ENCODE measurements around the gene FBXO47.
"Not testable (repeated sequence)": the region's sequence is repeated elsewhere in the genome, so short reads cannot be mapped to it uniquely, and the experiment has no call there.

Gene FBXO47

DNA sequence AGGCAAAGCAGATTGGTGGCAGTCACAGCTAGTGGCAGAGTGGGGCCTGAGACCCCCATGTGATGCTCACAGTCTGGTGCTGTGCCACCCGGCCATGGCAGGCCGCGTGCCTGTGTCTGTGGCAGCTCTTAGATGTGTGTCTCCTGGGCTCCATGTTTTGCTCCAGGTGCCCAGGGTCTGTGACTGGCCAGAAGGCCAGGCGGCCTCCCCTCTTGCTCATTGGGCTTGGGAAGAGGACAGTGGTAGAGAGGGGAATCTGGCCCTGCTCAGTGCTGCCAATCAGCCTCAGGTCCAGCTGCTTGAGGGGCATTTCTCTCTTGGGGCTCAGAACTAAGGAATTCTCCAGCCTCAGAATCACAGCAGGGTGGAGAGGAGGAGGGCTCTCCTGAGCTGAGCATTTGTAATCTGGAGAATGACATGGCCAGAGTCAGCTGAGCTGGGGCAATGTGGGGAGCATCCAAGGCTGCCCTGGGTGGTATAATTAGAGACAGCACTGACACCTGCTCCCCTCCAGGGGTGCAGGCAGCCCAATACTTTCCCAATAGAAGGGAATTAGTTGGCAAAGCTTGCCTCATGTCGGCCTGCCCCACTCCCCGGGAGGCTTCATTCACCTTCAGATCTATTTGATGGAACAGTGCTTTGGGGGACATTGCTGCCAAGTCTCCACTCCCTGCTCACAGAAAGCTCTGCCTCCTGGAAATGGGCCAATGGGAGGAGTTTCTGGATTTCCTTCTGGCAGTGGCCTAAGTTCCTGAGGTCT lies 44.5 kb downstream of the FBXO47 start:
- H3K4me3 ChIP-seq (ENCODE audit: low read depth, low read length) = no peak overlapping the region

DNA sequence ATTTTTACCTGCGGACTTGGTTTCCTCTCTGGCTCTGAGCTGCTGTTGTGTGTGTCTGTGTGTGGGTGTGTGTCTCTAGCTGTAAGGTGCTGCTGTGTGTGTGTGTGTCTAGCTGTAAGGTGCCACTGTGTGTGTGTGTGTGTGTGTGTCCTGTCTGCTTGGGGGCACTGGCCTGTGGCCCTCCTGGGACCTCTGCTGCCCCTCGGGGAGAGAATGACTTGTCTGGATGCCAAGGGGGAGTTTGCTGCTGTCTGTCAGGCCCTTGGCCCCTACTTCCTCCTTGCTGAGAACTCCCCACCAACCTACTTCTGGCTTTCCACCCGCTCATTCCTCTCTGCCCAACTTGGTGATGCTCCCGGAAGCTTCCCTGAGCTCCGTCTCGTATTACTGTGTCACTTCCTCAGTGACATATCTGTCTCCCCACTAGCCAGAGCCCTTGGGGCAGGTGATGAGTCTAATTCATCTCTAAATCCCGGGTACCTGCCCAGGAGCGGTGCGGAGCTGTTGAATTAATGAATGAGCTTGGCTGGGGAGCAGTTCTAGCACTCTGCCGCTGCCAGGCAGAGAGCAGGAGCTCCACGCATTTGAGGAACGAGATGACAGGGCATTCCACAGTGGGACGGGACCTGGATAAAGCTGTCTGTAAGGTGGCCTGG lies 45.3 kb downstream of the FBXO47 start:
- H3K4me3 ChIP-seq (ENCODE audit: low read depth, low read length) = no peak overlapping the region

DNA sequence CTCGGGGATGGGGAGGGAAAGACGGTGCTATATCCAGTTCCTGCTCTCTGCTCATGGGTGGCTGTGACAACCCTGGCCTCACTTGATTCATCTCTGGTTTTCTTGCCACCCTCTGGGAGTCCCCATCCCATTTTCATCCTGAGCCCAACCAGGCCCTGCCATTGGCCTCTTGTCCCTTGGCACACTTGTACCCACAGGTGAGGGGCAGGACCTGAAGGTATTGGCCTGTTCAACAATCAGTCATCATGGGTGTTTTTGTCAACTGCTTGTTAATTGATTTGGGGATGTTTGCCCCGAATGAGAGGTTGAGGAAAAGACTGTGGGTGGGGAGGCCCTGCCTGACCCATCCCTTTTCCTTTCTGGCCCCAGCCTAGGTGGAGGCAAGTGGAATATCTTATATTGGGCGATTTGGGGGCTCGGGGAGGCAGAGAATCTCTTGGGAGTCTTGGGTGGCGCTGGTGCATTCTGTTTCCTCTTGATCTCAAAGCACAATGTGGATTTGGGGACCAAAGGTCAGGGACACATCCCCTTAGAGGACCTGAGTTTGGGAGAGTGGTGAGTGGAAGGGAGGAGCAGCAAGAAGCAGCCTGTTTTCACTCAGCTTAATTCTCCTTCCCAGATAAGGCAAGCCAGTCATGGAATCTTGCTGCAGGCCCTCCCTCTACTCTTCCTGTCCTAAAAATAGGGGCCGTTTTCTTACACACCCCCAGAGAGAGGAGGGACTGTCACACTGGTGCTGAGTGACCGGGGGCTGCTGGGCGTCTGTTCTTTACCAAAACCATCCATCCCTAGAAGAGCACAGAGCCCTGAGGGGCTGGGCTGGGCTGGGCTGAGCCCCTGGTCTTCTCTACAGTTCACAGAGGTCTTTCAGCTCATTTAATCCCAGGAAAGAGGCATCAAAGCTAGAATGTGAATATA lies 46.6 kb downstream of the FBXO47 start:
- no peak overlapping the region for H3K4me3 ChIP-seq (ENCODE audit: low read depth, low read length)

DNA sequence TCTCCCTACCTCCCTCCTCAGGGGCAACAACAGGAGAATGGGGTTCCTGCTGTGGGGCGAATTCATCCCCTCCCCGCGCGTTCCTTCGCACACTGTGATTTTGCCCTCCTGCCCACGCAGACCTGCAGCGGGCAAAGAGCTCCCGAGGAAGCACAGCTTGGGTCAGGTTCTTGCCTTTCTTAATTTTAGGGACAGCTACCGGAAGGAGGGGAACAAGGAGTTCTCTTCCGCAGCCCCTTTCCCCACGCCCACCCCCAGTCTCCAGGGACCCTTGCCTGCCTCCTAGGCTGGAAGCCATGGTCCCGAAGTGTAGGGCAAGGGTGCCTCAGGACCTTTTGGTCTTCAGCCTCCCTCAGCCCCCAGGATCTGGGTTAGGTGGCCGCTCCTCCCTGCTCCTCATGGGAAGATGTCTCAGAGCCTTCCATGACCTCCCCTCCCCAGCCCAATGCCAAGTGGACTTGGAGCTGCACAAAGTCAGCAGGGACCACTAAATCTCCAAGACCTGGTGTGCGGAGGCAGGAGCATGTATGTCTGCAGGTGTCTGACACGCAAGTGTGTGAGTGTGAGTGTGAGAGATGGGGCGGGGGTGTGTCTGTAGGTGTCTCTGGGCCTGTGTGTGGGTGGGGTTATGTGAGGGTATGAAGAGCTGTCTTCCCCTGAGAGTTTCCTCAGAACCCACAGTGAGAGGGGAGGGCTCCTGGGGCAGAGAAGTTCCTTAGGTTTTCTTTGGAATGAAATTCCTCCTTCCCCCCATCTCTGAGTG lies 47.7 kb downstream of the FBXO47 start:
- no peak overlapping the region for H3K4me3 ChIP-seq (ENCODE audit: low read depth, low read length)

DNA sequence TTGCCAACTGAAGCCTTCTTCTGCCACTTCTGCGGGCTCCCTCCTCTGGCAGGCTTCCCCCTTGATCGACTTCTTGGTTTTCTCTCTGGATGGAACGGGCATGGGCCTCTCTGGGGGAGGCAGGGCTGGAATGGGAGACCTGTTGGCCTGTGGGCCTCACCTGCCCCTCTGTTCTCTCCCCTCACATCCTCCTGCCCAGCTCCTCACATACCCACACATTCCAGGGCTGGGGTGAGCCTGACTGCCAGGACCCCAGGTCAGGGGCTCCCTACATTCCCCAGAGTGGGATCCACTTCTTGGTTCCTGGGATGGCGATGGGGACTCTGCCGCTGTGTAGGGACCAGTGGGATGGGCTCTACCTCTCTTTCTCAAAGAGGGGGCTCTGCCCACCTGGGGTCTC lies 48.3 kb downstream of the FBXO47 start:
- no peak overlapping the region for H3K4me3 ChIP-seq (ENCODE audit: low read depth, low read length)

DNA sequence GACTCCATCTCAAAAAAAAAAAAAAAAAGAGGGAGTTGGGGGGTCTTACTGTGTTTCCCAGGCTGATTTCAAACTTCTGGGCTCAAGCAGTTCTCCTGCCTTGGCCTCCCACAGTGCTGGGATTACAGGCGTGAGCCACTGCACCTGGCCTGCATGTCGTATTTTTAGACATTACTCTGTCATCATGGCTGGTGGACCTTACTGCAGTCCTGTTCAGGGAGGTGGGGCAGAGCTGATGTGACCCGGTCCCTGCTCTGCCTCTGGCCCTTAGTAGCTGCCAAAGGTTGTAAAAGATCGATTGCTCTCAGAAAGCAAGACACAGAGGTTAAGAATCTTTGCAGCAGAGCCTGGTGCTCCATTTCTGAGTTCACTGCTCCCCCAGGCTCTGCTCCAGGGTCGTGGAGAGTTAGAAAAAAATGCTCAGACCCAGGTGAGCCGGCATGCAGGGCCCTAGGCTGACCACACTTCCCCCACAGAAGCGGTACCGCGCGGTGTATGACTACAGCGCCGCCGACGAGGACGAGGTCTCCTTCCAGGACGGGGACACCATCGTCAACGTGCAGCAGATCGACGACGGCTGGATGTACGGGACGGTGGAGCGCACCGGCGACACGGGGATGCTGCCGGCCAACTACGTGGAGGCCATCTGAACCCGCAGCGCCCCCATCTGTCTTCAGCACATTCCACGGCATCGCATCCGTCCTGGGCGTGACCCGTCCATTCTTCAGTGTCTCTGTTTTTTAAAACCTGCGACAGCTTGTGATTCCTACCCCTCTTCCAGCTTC lies 48.9 kb downstream of the FBXO47 start:
- H3K4me3 ChIP-seq (ENCODE audit: low read depth, low read length) = no peak overlapping the region

DNA sequence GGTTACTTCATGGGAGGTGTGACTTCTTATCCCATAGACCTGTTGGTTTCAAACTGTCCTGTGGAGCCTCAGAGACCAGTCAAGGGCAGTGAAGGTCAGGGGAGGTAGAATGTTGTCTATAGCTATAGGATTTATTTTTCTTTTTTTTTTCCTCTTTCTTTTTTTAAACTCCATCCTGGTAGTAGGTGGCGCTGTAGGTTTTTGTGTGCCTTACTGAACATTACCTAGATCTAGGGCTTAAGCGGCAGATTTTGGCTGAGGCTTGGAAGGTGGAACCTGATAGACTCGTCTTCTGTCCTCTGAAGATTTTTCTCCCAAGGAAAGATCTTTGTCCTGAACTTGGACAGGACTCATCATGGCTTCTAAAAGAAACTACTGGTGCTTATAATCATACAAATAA lies 49.9 kb downstream of the FBXO47 start:
- H3K4me3 ChIP-seq (ENCODE audit: low read depth, low read length) = no peak overlapping the region

DNA sequence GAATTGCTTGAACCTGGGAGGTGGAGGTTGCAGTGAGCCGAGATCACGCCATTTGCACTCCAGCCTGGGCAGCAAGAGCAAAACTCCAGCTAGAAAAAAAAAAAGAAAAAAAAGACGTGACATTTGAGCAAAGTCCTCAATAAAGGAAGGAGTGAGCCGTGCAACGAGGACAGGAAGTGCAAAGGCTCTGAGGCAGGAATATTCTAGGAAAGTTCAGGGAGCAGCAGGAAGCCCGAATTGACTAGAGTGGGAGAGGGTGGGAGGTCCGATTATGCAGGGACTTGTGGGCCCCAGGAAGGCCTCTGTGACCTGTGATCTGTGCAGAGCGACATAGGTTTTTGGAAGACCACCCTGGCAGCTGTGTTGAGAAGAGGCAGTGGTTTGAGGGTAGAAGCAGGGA lies 50.4 kb downstream of the FBXO47 start:
- no peak overlapping the region for H3K4me3 ChIP-seq (ENCODE audit: low read depth, low read length)

DNA sequence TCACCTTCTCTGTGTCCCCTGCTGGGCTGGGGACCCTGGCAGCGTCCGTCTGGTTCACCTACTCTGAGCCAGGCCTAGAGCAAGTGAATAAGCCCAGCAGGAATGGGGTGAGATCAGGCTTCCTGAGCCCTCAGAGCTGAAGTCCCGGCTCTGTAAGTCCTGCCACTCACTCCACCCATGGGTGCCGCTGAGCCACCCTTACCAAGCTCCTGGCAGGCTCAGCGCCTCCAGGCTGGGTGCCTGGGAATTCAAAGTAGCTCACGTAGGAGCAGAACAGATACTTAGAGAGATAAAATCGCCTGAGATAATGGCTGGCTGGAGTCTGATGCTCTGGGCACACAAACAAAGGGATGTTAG lies 51.6 kb downstream of the FBXO47 start:
- H3K4me3 ChIP-seq (ENCODE audit: low read depth, low read length) = no peak overlapping the region

DNA sequence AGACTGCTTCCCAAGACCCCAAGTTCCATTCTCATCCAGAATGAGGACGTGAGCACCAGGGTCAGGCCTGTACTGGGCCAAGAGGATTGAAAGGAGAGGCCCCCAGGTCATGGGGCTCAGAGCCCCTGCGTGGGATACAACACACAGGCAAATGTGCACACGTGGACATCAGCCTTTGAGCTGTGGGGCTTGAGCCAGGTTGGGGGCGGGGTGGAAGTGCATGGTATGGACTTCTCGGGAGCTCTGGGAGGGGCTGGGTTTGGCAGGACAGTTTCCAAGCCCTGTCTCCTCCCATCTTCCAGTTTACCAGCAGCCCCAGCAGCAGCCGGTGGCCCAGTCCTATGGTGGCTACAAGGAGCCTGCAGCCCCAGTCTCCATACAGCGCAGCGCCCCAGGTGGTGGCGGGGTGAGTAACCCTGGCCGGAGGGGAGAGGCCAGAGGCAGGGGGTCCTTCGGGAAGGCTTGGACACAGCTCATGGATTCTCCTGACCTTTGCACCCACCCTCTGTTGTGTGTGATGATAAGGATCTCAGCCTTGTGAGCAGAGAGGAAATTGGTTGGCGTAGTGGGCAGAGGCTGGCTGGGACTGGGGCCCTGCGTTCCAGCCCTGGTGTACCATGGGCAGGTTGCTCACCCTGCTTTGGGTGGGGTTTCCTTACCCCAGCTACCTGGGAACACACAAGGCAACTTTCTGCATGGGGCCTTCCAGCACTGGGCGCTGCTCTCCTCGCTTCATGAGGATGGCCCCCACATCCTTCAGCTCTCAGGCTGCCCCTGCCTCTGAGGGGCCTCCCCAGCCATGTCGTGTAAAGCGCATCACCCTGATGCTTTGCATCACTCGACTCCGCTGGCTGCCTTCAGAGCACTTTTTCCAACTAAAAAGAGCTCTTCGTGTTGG lies 52.2 kb downstream of the FBXO47 start:
- H3K4me3 ChIP-seq (ENCODE audit: low read depth, low read length) = no peak overlapping the region

DNA sequence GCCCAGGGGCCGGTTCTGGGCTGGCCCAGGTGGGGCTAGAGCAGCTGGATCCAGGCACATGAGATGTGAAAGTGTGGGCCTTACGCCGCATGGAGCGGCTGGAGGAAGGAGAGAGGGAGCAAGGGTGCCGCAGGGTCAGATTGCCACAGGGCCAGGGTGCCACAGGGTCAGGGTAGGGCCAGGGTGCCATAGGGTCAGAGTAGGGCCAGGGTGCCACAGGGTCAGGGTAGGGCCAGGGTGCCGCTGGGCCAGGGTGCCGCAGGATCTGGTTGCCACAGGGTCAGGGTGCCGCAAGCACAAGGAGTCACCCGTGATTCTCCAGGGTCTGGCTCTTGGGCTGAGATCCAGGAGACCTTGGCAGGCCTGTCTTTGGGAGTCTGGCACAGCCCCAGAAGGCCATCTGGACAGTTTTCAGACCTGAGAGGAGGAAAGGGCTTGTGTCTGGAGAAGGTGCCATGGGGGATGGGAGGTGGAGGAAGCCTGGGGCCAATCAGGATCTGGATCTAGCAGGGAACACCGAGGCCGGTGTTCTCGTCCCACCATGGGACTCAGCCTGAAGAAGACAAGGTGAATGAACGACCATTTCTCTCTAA lies 54.9 kb downstream of the FBXO47 start:
- H3K4me3 ChIP-seq (ENCODE audit: low read depth, low read length) = no peak overlapping the region

DNA sequence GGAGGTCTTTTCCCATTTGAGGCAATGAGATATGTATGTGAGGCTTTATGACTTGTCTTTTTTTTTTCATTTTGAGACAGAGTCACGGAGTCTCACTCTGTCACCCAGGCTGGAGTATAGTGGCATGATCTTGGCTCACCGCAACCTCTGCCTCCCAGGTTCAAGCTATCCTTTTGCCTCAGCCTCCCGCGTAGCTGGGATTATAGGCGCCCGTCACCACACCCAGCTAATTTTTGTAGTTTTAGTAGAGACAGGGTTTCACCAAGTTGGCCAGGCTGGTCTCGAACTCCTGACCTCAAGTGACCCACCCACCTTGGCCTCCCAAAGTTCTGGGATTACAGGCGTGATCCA lies 55.5 kb downstream of the FBXO47 start:
- H3K4me3 ChIP-seq (ENCODE audit: low read depth, low read length) = not testable (repeated sequence)

DNA sequence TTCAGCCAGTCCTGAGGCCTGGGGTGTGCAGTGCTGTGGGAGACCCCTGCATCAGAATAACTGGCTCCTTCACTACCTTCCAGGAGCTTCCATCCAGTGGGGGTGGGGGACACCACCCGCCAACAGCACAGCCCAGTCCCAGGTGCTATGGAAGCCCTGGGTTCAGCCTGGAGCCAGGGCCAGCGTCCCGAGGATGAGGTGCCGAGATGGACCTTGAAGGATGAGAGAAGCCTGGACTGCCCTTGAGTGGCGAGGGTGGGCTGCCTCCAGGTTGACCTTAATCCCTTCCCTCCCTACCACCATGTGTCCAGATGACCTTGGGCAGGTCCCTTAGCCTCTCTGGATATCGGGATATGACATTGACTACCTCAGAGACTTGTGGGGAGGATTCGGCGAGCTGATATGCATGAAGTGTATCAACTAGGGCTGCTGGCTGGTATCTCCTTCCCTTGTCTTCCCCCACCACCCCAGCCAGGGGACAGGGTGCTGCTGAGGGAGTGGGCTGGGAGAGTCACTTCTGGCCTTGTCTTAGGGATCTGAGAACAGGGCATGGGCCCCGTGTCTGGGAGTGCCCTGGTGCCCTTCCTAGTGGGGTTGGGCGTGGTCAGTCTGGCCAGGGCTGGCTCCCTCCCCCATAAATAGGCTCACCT lies 56.0 kb downstream of the FBXO47 start:
- no peak overlapping the region for H3K4me3 ChIP-seq (ENCODE audit: low read depth, low read length)

DNA sequence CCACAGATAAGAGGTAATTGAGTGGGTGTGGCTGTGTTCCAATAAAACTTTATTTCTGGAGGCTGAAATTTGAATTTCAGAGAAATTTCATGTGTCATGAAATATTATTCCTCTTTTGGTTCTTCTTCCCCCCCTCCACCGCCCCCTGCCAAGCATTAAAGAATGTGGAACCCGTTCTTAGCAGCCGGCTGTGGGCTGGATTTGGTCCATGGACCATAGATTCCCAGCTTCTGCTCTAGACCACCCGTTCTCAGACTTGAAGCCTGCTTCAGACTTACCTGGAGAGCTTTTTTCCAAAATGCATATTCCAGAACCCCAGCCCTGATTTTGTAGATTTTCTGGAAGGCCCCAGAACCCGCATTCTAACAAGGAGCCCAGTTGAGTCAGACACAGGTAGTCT lies 56.9 kb downstream of the FBXO47 start:
- no peak overlapping the region for H3K4me3 ChIP-seq (ENCODE audit: low read depth, low read length)

DNA sequence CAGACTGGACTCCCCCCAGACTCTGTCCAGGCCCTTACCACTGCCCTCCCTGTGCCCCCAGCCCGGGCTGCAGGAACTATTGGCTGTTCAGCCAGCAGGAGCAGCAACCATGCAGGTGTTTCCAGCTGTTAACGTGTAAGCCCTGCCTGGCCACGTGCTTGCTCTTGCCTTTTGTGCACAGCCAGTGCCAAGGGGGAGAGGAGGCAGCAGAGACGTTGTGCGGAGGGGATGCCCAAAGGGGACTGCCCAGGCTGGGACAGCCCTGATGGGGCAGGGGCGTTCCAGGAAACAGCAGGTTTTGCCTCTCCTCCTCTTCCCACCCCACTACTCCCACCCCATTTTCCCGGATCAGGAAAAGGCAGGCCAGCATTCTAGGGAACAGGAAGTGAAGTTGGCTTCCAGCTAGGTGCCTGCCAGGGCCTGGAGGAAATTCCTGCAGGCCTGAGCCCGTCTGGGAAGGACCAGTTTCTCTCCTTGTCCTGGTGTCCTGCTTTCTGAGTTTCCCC lies 58.5 kb downstream of the FBXO47 start:
- H3K4me3 ChIP-seq (ENCODE audit: low read depth, low read length) = no peak overlapping the region

DNA sequence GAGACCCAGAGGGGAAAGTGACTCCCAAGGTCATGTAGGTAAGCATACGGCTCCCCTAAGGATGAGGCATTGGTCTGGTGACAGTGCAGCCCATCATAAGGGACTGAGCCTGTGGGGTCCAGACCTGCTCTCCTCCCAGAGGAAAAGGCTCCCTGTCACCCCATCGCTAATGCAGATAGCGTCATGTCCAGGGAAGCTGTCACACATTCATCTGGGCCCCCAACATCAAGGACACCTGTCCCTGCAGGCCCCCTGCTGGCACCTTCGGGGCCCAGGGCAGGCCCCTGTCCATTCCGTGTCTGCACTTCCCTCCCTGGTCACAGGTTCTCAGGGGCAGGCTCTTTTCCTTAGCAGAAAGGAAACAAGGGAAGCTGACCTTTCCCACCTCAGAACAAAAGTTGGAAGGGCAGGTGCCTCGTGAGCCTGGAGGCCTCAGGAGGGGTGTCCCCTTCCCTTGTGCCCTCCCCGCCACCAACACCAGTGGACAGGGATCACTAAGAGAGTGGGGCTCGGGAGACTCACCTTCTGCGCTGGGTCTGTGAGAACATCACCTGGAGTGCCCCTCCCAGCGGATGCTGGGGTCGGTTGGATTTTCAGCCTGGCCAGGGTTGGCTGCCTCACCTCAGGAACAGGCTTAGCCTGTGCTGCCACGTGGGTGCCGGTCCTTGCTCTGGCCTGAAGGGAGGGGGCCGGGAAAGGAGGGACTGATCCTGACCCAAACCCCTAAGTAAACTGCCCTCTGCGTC lies 59.1 kb downstream of the FBXO47 start:
- H3K4me3 ChIP-seq (ENCODE audit: low read depth, low read length) = no peak overlapping the region

DNA sequence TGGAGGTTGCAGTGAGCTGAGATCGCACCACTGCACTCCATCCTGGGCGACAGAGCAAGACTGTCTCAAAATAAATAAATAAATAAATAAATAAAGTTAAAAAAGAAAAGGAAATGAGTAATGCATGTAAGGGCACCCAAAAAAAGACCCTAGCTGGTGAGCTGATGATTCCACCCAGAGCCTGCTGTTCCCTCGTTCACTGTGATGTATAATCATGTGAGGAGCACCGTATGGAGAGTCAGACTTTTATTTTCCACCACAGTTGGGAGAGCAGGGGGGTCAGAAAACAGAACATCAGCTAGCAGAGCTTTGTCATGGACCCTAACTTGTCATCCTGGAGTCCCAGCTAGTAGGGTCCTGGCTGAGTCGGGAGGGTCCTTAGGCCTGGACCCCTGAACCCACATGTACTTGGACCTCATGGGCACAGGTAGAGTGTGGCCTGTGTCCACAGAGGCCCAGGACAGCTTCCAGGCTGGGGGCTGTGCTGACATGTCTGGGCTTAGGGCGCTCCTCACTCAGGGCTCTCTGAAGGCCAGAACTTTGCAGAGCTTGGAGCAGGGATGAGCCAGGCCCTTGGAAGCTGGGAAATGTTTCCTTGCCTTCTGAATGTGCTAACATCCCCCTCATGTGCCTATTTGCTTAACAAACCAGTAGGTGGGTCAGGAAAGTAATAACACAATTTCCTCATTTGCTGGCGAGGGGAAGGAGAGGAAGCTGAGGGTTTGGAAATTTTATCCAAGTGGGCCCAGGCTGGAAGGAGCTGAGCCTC lies 60.6 kb downstream of the FBXO47 start:
- no peak overlapping the region for H3K4me3 ChIP-seq (ENCODE audit: low read depth, low read length)

Data from iPS-11a (cell line).